AG08396 (cell line): ENCODE results near the gene APBB2.
"Not testable (repeated sequence)": the region's sequence is repeated elsewhere in the genome, so short reads cannot be mapped to it uniquely, and the experiment has no call there.

Experiments used
- DNase-seq: peaks from one replicate; pipeline ENCODE4 v3.0.0; 2012; ENCODE audit warnings: low spot score, mixed read lengths

The APBB2 gene

DNA sequence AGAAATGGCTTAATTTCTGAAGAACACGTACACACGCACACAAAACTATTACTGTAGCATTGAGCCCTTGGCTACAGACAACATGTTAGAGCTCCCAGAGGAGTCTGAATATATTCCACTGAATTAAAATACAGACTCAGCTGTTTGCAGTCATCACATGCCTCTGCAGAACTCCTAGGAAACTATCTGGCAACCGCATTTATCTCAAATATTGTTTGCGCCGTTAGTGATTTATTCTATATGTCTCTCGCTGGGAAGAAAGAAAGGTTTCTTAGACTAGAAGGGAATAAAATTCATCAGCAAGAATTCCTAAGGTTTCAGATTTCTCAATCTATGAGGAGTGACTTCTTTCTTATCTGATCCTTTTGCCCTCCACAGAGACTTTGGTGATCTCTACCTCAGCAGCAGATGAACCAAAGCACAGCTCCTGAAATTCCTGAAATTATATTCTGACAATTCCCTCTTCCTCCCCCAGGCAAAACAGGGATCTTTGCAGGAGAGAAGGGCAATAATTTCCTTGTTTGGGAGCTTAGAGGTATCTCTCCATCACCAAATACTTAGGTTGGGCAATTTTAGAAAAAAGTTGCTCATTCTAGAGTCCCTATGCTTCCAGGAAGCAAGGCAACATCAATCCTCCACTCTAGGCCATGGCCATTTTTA is 199.2 kb downstream of the APBB2 start:
- DNase-seq: no peak

DNA sequence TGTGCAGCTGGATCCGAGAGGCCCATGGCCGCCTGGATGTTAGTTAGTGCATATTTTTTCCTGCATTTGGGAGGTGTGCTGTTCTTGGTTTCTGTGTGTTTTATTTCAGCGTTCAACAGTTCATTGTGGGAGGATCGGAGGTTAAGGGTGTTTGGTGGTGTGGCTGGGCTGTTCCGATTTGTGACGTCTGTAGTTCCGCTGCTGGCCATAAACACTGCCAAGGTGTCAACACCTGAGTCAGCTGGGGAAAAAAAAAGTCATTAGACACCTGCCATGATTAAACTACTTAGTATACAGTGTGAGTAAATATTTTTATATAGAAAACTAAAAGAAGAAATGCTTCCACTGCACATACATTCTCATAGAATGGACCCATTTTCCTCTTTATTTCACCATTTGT is 200.2 kb downstream of the APBB2 start:
- no peak for DNase-seq

DNA sequence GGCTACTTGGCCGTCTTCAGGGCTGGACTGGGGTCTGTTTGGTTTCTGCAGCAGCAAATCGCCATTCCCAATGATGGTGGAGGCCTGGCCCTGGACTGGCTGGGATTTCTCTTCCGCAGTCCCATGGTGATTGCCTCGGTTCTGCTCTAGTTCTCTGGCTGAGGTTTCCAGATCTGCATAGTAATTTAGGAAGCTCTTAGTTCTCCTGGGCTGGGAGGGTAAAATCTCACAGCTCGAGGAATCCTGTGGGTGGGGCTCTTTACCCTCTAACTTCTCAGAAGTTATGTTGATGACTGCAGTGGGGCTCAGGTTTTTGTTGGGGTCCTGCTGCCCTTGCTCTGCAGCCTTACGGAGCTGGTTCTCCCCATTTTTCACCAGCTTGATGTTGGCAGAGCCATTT is 200.6 kb downstream of the APBB2 start:
- no peak for DNase-seq

DNA sequence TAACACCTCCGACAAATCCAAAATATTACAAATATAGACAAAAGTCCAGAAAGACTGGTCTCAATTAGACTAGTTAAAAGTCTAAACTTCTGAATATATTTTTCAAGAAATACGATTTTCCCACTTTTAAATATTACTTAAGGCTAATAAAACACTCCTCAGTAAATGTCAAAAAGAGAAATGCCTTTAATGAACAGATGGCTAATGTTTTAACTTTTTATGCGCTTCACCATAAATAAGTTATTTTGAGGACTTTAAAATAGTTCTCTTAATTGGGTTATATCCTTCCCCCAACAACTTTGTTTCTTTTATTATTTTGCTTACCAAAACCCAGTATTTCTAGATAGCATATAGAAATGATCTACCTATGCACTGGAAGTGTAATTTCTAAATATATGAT is 201.4 kb downstream of the APBB2 start:
- DNase-seq: no peak

DNA sequence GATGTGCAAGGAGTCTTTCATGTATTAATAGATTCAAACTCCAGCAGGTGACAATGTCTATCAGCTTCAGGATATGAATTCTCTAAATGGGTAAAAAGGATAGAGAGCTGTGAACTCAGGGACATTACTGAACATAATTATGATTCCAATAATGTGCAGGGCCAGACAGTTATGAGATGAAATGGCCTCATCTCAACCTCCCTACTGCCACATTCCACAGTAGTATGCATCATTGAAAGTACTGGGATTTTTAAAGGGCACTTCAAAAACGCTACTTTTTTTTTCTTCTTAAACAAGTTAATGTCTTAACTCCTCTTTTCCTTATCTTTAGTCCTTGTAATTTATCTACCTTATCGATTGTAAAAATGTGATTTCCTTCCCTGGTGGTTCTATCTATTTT is 202.0 kb downstream of the APBB2 start:
- DNase-seq: peak; percentile 22

DNA sequence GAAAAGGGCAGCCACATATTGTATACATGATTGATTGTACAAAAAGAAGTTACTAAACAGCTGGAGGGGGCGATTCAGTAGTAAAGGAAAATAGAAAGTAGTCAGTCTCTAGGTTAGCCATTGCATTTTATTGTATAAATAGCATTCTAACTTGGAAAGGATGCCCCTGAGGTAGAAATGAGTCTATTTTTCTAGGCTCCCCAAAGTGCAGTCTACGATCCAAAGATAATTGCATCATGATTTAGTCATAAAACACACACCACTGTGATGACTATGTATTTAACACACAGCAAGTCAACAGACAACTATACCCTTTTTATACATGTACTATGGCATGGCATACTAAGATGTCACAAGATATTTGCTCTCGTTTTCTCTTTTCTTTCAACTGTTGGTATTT is 204.9 kb downstream of the APBB2 start:
- peak; percentile 8 for DNase-seq

DNA sequence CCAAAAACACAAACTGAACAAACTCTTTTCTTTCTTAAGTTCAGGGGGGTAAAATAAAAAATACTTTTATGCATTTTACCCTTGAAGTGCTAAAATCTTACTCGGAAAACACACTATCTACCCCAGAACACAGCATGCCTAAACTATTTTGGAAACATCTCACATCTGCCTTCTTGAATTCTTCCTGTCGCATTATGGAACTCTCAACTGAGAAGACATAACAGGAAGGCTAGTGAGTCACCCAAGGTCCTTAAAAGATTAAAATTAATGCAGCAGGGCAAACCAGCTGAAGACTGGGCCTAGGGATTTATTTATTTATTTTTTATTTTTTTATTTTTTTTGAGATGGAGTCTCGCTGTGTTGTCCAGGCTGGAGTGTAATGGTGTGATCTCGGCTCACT is 208.2 kb downstream of the APBB2 start:
- DNase-seq: no peak

DNA sequence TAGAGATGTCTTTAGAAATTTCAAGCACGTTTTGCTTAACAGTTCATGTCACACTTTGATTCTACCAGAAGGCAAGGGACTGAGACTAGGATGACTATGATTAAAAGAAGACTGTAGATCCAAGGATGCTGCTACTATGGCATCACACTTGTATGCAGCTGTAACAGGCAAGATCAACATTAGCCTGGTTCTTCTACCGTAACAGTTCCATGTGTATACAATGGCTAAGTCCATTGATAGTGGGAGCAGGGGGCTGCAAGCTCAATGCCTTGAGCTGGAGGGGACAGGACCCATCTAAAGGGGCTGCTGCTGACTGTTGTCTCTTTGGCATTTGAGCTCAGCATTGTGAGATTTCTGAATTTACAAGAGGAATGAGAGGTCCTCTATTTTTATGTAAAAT is 212.0 kb downstream of the APBB2 start:
- no peak for DNase-seq

DNA sequence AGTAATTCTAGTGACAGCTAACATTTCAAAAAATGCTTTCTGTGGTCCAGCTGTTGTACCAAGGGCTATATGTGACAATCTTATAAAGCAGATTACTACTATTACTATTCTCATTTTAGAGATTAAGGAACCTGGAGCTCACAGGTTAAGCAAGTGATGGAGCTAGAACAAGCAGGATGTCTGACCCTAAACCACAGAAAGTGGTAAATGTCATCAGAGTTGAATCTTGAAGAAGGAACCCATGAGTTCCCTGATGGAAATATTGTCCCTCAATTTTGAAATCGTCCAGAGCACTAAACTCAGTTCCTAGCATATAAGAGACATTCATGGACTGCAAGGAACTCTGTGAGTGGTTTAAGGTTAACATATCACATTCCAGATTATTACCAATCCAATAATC is 214.0 kb downstream of the APBB2 start:
- DNase-seq: no peak

DNA sequence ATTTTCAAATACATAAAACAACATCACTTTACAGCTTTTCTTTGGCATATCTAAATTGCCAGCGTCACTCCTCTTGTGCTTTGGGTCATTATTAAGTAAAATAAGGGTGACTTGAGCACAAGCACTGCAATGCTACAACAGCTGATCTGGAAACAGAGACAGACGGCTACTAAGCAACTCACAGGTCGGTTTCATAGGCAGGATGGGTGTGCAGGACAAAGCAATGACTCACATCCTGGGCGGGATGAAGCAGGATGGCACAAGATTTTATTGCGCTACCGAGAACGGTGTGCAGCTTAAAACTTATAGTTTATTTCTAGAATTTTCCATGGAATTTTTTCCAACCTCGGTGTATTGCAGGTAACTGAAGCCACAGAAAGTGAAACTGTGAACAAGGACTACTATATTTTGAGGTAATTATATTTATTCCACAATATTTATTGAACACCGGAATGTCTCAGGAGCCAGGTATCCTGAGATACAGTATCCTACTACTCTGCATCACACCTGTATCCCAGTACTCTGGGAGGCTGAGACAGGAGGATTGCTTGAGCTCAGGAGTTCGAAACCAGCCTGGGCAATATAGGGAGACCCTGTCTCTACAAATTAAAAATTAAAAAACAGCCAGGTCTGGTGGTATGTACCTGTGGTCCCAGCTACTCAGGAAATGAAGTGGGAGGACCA is 215.5 kb downstream of the APBB2 start:
- no peak for DNase-seq

DNA sequence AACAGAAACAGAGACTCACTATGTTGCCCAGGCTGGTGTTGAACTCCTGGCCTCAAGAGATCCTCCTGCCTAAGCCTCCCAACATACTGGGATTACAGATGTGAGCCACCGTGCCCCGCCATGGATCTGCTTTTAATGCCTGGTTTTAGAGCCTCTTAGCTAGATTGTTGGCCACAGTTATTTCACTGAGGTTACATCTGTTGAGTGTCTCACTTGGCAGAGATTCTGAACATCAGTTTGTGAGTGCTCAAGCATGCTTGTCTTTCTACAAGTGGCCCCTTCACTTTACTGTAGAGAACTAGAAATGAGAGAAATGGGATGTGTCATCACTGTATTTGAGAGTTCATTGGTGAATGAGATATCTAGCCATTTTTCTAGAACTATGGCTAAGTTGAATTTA is 218.5 kb downstream of the APBB2 start:
- no peak for DNase-seq

DNA sequence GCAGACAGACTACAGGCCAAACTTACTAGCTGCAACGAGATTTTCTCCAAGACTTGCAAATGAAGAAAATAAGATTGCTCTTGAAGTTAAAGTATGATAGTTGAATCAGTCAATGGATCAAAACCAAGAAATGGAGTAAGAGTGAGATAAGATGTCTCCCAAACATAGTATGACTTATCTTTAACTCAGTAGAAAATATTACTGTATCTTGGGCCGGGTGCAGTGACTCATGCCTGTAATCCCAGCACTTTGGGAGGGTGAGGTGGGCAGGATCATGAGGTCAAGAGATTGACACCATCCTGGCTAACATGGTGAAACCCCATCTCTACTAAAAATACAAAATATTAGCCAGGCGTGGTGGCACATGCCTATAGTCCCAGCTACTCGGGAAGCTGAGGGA is 220.0 kb downstream of the APBB2 start:
- not testable (repeated sequence) for DNase-seq

DNA sequence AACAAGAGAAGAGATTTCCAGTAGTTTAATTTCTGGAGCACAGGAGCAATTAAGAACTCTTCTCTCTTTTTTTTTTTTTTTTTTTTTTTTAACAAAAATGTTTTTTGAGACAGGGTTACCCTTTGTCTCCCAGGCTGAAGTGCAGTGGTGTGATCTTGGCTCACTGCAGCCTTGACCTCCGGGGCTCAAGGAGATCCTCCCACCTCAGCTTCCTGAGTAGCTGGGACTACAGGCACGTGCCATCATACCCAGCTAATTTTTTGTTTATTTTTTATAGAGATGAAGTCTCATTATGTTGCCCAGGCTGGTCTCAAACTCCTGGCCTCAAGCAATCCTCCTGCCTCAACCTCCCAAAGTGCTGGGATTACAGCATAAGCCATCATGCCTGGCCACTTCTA is 221.0 kb downstream of the APBB2 start:
- not testable (repeated sequence) for DNase-seq

DNA sequence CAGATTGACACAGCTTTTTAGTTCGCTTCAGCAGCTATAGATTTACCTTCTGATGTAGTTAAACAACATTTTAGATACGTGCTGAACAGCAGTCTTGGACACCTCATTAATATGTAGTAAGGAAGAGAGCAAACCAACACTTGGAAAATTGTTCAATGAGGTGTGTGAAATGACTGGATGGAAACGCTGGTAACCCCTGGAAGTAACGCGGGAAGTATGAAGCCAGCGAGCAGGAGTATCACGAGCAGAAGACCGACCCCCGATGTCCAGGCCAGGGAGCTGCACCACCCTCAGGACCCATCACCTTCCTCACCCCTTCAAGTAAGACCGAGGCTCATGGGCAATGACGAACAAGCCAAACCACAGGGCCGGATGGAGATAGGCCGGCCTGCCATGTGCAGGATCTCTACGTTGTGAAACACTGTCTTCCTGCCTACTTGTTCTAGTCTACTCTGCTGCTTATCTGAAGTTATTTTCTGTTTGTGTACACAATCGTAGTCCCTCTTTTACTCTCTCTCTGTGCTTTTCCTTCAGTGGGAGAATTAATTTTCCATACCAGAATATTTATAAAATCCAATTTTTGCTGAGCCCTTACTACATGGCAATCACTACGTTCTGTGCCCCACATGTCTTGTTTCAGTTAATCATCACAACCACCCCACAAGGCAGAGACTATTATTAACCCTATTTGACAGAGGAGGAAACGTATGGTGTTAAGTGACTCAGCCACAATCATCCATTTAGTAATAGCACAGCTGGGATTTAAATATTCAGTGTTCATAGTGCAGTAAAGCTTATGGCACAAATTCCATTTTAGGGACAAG is 221.7 kb downstream of the APBB2 start:
- DNase-seq: peak; percentile 24

DNA sequence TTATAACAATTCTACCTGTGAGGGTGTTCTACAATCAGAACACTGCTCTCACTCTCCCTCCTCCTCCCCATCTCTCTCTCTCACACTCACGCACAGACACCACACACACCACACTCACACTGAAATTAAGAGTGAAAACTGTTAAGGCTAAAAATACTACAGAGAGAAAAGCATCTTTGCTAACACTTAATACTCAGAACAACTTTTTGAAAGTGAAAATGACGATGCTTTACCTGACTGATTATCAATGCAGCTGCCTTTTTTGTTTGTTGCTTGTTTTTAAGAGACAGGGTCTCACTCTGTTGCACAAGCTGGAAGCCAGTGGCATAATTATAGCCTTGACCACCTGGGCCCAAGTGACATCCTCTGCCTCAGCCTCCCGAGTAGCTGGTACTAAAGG is 222.4 kb downstream of the APBB2 start:
- DNase-seq: no peak

DNA sequence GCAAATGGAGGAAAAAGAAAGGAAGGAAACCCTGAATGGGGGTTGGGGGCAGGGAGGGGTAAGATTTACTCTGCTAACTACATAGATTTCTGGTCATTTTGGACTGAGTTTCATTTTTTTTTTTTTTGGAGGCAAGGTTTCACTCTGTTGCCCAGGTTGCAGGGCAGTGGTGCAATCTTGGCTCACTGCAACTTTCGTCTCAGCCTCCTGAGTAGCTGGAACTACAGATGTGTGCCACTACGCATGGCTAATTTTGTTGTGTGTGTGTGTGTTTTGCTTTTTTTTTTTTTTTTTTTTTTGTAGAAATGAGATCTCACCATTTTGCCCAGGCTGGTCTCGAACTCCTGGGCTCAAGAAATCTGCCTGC is 223.5 kb downstream of the APBB2 start:
- no peak for DNase-seq

DNA sequence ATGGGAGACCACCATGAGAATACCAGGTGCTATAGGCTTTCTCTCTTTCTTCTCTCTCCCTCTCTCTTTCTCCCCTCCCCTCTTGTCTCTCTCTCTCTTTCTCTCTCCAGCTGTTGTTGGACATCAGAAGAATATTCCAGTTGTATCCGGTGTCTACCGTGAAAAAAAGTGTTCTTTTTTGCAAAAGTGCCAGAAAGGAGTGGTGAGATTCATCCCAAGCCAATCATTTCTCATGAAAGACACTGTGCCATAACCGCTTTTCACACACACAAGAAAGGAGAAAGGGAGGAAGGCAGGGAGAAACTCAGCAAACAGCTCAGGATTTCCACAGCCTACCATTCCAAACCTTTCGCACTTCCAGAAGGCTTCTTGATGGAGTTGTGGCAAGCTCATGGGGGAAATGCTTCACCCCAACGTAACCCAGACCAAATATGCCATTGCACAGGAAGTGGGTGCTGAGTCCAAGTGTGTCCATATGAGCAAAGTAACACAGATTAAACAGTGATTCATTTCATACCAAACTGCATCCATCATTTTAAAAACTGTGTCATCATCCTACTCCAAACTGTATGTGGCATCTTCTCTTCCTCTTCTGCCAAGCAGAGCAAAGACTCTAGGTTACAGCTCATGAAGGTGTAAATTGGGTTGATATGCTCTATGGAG is 224.0 kb downstream of the APBB2 start:
- DNase-seq: peak; percentile 65

DNA sequence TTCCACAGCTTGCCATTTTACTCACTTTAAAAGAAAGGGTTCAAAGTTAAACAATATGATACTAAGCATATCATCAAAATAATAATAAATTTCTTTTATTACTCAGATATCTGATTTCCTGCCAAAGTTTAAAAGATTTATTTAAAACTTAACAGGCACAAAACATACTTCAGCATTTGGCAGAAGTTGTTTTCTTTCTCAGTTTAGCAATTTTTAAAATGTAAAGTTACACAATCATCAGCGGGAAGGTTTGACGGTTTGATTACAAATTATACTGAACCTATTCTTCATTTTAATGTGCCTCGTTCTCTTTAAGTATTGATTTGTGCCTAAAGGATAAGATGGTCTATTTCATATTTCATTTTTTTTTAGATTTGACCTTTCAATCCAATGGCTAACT is 227.2 kb downstream of the APBB2 start:
- no peak for DNase-seq

DNA sequence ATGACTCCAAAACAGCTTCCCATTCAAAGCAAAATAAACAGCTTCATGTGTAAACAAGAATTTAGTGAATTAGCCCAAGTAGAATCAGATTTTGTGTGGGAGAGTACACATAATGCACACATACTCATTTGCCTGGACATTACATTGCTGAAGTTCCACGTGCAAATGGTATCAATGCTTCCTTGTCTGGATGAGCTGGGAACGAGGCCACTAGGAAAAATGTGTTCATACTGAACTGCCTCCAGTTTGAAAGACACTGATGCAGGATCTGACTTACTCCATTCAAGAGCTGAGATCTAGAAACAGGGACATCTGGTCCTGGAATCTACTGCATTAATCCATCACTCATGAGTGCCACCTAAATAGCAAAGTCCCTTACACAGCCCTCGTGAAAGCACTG is 228.0 kb downstream of the APBB2 start:
- no peak for DNase-seq

DNA sequence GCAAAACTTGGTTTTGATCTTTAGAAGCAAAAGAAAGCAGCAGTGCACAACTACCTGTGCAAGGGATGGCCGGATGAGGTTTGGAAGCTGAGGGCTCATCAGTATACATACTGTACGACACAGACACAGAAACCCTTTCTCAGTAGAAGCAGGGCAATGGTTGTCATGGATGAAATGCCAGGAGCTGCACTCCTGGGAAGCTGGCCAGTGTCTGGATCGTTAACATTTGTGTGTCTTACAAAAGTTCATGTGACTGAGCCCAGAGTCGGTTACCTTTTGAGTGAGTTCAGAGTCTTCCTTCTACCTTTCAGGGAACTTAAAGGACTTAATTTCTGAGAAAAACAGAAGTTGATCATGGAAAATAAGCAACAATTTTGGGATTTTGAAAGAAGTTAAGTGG is 230.3 kb downstream of the APBB2 start:
- DNase-seq: no peak

DNA sequence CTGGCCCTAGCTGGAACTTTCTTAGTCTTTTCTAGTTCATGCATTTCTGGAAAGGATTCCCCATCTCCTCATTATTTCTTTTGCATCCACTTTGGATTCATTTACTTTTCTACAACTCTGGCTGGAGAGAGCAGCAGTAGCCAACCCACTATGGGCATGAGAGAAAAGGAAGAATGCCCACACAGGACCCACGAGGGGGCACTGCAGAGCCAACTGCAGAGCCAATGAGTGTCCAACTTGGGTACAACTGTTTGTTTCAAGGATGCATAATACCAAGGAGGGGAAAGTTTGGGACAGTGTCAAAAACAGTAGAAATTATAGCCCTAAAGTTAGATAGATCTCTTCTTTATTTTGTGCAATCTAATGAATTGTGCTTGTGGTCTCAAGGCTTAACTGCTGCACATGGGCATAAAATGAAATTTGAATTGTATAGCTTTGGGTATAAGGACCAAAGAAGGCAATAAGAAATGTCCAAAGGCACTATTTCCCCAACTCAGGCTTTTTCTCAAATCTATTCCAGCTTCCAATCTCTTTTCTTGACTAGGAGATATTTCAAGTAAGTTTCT is 233.9 kb downstream of the APBB2 start:
- DNase-seq: no peak

DNA sequence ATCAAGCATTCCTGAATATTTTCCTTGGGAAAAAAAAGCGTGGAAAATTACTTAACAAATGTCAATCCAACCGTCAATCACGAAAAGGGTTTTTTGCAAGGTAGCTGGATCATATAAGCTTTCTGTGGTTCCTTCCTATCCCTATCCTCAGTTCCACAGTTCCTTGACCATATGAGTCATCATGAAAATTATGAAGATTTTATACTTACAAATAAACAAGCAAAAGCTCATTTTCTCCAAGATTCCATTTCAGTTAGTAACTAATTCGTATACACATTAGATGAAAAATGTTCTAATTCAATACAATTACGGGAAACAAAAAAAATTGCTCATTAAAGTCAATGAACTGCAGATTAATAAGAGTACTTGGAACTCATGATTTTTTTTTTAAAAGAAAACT is 235.8 kb downstream of the APBB2 start:
- no peak for DNase-seq
